ENCODE data around the gene DZANK1. TPM values are rescaled to one million over a fixed set of nuclear protein-coding genes. Genes with fewer than 3 reads are reported as not detected.

DZANK1 gene
- total RNA-seq, 1 donor from 2014 or later, result 1.3 TPM

DNA sequence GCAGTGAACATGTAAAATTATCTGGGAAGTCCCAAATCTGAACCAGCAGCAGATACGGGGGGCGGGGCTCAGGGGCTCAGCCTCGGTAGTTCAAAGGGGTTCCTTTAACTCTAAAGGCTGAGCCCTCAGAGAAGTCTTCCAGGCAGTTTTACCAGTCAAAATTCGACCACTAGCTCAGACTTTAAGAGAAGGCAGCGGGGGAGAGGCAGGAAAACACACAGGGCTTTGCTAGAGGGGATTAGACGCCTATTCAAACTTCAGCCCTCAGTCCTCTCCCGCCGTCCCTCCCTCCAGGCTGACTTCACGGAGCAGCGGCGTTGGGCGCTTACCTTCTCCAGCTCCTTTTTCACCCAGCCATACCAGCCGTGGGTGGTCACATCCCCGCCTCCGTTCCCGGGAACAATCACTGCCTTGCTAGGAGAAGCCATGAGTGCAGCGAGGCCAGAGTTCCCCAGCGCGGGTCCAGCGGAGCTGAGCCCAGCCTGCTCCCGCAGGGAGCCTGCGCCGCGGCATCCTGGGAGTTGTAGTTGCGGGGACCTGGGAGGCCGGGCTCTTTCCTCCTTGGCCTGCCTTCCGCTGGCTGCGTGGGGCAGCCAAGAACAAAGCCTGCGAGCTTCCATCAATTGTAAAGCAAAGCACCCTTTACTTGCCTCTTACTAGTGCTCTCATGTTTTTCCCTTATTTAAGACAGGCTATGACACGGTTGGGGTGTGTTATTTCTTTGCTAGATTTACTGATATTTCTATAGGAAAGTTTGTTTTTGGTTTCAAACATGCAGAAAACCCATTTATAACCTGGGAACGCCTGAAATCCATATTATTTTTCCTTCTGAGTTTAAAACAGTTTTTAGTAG is 30.1 kb upstream of the DZANK1 start, which contains the start of gene RBBP9:
Gene RBBP9 (minus strand): TSS at position 486 of the 853 bp plus-strand sequence. CDS start 58 bp downstream, at position 428.
- Histone ChIP-seq H3K27me3 (no peaks in the 10 kb centered on the region), H3K27ac (peak within 1 kb of the TSS; percentile 69 to 73), H3K36me3 (peaks cover 8 to 18% of the 10 kb centered on the region in 2 donors), H3K4me3 (peak within 1 kb of the TSS; percentile 75 to 83), H3K9me3 (no peaks in the 10 kb centered on the region), H3K4me1 (peaks cover 0 to 6% of the 10 kb centered on the region in 2 donors)
- DNase-seq (ENCODE audit: low spot score in 2 of 2), result peak; percentile 28 to 92
- TF ChIP-seq, protein P1, sequence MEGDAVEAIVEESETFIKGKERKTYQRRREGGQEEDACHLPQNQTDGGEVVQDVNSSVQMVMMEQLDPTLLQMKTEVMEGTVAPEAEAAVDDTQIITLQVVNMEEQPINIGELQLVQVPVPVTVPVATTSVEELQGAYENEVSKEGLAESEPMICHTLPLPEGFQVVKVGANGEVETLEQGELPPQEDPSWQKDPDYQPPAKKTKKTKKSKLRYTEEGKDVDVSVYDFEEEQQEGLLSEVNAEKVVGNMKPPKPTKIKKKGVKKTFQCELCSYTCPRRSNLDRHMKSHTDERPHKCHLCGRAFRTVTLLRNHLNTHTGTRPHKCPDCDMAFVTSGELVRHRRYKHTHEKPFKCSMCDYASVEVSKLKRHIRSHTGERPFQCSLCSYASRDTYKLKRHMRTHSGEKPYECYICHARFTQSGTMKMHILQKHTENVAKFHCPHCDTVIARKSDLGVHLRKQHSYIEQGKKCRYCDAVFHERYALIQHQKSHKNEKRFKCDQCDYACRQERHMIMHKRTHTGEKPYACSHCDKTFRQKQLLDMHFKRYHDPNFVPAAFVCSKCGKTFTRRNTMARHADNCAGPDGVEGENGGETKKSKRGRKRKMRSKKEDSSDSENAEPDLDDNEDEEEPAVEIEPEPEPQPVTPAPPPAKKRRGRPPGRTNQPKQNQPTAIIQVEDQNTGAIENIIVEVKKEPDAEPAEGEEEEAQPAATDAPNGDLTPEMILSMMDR (IDR thresholded peaks at IDR 0.05), result no peak
- intact Hi-C loops (cut with DNase I), result loop anchor here (1.0 kb wide), 1 partner anchor 10 kb away; the partner anchor contains the start of gene SEC23B

- Histone ChIP-seq H3K27ac (no peak overlapping the region), H3K4me3 (peak overlapping the region; percentile 75 to 83)
These were observed 29.2 kb upstream of the DZANK1 start for GRCh38 chr20:18496042-18496441.

GRCh38 chr20:18488301-18488700 is 21.5 kb upstream of the DZANK1 start:
- peaks cover 41 to 65% of the 10 kb centered on the region in 2 donors for H3K36me3 ChIP-seq
- TF ChIP-seq, protein P1 (IDR thresholded peaks at IDR 0.05), result no peak

More at GRCh38 chr20:18496042-18496441, 29.2 kb upstream of the DZANK1 start:
- TF ChIP-seq, protein P1 (IDR thresholded peaks at IDR 0.05), result no peak
- peaks cover 0 to 6% of the 10 kb centered on the region in 2 donors for H3K4me1 ChIP-seq
- H3K36me3 ChIP-seq, result peaks cover 10 to 18% of the 10 kb centered on the region in 2 donors
- H3K9me3 ChIP-seq, result no peaks in the 10 kb centered on the region
- intact Hi-C loops (cut with DNase I), result no loop called here
- H3K27me3 ChIP-seq, result no peaks in the 10 kb centered on the region
- DNase-seq (ENCODE audit: low spot score in 2 of 2), result no peak

DNA sequence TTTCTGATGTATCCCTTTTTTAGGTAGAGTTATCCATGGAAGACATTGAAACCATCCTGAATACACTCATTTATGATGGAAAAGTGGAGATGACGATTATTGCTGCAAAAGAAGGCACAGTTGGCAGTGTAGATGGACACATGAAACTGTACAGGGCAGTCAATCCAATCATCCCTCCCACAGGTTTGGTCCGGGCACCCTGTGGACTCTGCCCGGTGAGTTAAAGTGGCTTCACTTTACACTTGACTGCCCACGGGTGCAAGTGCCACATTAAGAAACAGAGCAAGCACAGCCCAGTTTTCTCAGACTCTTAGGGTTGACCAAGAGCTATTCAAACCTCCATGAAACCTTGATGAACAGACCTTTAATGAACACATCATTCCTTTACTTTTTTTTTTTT is 14.8 kb upstream of the DZANK1 start:
- intact Hi-C loops (cut with DNase I), result no loop called here
- H3K36me3 ChIP-seq, result peaks cover 60 to 82% of the 10 kb centered on the region in 2 donors

More at GRCh38 chr20:18488301-18488700, 21.5 kb upstream of the DZANK1 start:
- no peak overlapping the region for H3K27ac ChIP-seq
- H3K4me1 ChIP-seq, result no peaks in the 10 kb centered on the region
- no peaks in the 10 kb centered on the region for H3K9me3 ChIP-seq
- no peak for DNase-seq (ENCODE audit: low spot score in 2 of 2)
- intact Hi-C loops (cut with DNase I), result no loop called here
- H3K27me3 ChIP-seq, result no peaks in the 10 kb centered on the region
- no peak overlapping the region for H3K4me3 ChIP-seq

GRCh38 chr20:18477821-18478220 is 11.0 kb upstream of the DZANK1 start:
- no peak for DNase-seq (ENCODE audit: low spot score in 2 of 2)
- Histone ChIP-seq H3K4me3 (no peak overlapping the region), H3K9me3 (no peaks in the 10 kb centered on the region), H3K36me3 (peaks cover 58 to 86% of the 10 kb centered on the region in 2 donors), H3K27me3 (no peaks in the 10 kb centered on the region), H3K4me1 (no peaks in the 10 kb centered on the region), H3K27ac (no peak overlapping the region)
- TF ChIP-seq, protein P1 (IDR thresholded peaks at IDR 0.05), result no peak
- intact Hi-C loops (cut with DNase I), result no loop called here

More for the DNA sequence above, 14.8 kb upstream of the DZANK1 start:
- TF ChIP-seq, protein P1 (IDR thresholded peaks at IDR 0.05), result no peak
- Histone ChIP-seq H3K4me3 (no peak overlapping the region), H3K4me1 (no peaks in the 10 kb centered on the region), H3K27ac (no peak overlapping the region), H3K27me3 (no peaks in the 10 kb centered on the region), H3K9me3 (no peaks in the 10 kb centered on the region)
- no peak for DNase-seq (ENCODE audit: low spot score in 2 of 2)

Data from ascending aorta (tissue), 2 donors.